Inflammatory macrophage treated with lipopolysaccharide for 1 hour (primary cell): ENCODE data around the gene CAMP.
"Not testable (repeated sequence)": the region's sequence is repeated elsewhere in the genome, so short reads cannot be mapped to it uniquely, and the experiment has no call there.

Source experiments
- DNase-seq, 2 donors: peaks; one replicate each; pipeline ENCODE4 v3.0.0-alpha.2; 2020 to 2022

Gene CAMP

GRCh38 chr3:48267782-48268181 is 44.5 kb downstream of the CAMP start:
- DNase-seq, result no peak

GRCh38 chr3:48268381-48268935 is 45.2 kb downstream of the CAMP start:
- DNase-seq, result no peak

- DNase-seq, result peak in 1 of 2 donors; percentile 34
Measured at GRCh38 chr3:48268936-48269561, 45.8 kb downstream of the CAMP start.

DNA sequence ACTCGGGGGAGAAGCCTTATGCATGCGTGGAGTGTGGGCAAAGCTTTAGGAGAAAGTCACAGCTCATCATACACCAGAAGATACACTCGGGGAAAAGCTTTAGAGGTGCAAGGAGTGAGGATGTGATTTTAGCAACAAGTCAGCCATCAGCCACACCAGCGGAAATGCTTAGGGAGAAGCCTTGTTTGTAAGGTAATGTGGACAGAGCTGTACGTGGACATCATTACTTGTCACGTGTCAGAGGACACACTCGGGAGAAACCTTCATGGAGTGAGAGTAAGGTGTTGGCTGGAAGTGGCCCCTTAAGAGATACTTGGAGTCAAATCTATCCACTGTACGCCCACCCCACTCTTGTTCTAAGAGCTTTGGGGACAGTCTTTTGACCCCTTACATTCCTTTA is 46.3 kb downstream of the CAMP start:
- DNase-seq, result no peak

GRCh38 chr3:48270306-48270705 is 47.0 kb downstream of the CAMP start:
- no peak for DNase-seq

DNA sequence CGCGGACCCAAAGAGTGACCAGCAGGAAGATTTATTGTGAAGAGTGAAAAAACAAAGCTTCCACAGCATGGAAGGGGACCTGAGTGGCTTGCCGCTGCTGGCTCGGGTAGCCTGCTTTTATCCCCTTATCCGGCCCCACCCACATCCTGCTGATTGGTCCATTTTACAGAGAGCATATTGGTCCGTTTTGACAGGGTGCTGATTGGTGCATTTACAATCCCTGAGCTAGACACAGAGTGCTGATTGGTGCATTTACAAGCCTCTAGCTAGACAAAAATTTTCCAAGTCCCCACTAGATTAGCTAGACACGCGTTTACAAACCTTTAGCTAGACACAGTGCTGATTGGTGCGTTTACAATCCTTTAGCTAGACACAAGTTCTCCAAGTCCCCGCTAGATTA is 47.9 kb downstream of the CAMP start:
- not testable (repeated sequence) for DNase-seq

GRCh38 chr3:48271763-48272498 is 48.6 kb downstream of the CAMP start:
- no peak for DNase-seq

DNA sequence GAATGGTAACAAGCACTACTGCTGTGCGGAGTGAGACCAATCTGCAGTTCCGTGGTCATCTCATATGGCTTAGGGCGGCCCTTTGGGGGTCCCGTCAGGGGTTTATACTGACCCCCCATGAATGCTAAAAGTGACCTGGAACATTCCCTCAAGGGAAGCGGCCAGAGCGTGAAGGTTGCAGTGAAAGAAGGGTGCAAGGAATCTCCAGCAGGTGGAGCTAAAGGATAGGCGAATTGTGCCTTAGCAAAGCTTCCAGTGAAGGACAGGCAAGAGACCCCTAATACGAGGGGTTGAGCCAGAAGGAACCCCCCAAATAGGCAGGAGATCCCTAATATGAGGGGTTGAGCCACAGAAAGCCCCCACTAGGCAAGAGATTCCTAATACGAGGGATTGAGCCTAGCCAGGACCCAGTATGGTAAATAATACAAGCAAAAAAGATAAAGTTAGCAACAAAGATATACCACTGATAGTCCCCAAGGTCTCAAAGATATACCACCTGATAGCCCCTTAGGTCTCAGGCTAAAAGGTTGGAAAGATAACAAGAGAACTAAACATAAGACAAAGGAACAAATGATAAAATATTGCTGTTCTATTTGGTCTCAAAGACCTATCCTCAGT is 50.4 kb downstream of the CAMP start:
- peak; percentile 41 to 91 for DNase-seq

- no peak for DNase-seq
Measured at GRCh38 chr3:48274452-48274851, 51.2 kb downstream of the CAMP start.
